Esophagus squamous epithelium (tissue), 5 donors: ENCODE data around the gene PSME3. TPM values are rescaled to one million over a fixed set of nuclear protein-coding genes. Genes with fewer than 3 reads are reported as not detected.

ENCODE experiments used
- DNase-seq: peaks from one replicate; lab custom pipeline; 2025; lab: John Stamatoyannopoulos, UW
- H3K27ac ChIP-seq, 4 donors: fragments of 200-600 bp; sonication (generic); one replicate each; pipeline ENCODE4 v1.5.1; 2016 to 2019; ENCODE audit warnings: mild to moderate bottlenecking in 1 of 4
- H3K27me3 ChIP-seq, 4 donors: fragments of 200-600 bp; sonication (generic); 1 replicate in 3 of 4; 2 replicates in 1 of 4; pipeline versions ENCODE4 v1.5.1 to v1.6.0; 2017 to 2021; ENCODE audit warnings: antibody characterized with exemption in 1 of 4
- H3K36me3 ChIP-seq, 3 donors: fragments of 200-600 bp; sonication (generic); one replicate each; pipeline ENCODE4 v1.5.1; 2016 to 2019
- H3K4me1 ChIP-seq, 3 donors: fragments of 200-600 bp; sonication (generic); one replicate each; pipeline ENCODE4 v1.5.1; 2017 to 2019
- H3K4me3 ChIP-seq, 4 donors: fragments of 200-600 bp; sonication (generic); 1 replicate in 3 of 4; 2 replicates in 1 of 4; pipeline ENCODE4 v1.5.1; 2016 to 2019; ENCODE audit warnings: mild to moderate bottlenecking in 2 of 4, moderate library complexity in 1 of 4
- H3K9me3 ChIP-seq, 3 donors: fragments of 200-600 bp; sonication (generic); one replicate each; pipeline ENCODE4 v1.5.1; 2016 to 2019
- CTCF ChIP-seq, 6 experiments: fragments of 450-650 bp in 4 of 6; fragments of 200-600 bp in 2 of 6; sonication (generic) in 2 of 6; IDR thresholded peaks; one replicate each; pipeline ENCODE4 v1.5.1; 2016 to 2019; ENCODE audit warnings: antibody characterized with exemption in 6 of 6, mild to moderate bottlenecking in 4 of 6, moderate library complexity in 4 of 6
- POLR2A ChIP-seq, 4 donors: fragments of 450-650 bp; IDR thresholded peaks; one replicate each; pipeline ENCODE4 v1.6.1; 2017; ENCODE audit warnings: antibody characterized with exemption in 4 of 4, mild to moderate bottlenecking in 4 of 4, moderate library complexity in 3 of 4
- WGBS, 2 donors: methylation state at CpG; one replicate each; pipeline ENCODE4 v1.1.5; 2018; 5-methylcytosine and 5-hydroxymethylcytosine counted together
- intact Hi-C: fragments of 100-400 bp; cut with DNase I; formaldehyde crosslinking; loops from one replicate; pipeline ENCODE4 v1.15.0; 2022
- total RNA-seq, 4 donors: library from RNA; depleted of rRNA; stranded (reverse); fragments of >200 nt; gene quantifications; one replicate each; pipeline ENCODE4 v1.1.0, GENCODE V29; 2016
- donor health status: DM: yes; HTN: yes; CAD: no.

The PSME3 gene
- total RNA-seq: 100 to 1,000 TPM in 1 of 4 donors, 10 to 100 TPM in 3; 91.0 to 121 (median 93.7) TPM

GRCh38 chr17:42832934-42833766 lies at the start of gene PSME3:
PSME3 (plus strand) TSS chr17:42833397; CDS start chr17:42833632, 235 bp downstream.
- intact Hi-C loops: no loop called here
- peak; percentile 41 for DNase-seq
- TF ChIP-seq CTCF (IDR thresholded peaks at IDR 0.05): peak in 3 of 6 experiments; percentile 4 to 28 (median 22)
- peak in 3 of 4 donors; percentile 83 to 96 (median 93) for TF ChIP-seq POLR2A (IDR thresholded peaks at IDR 0.05)
- Histone ChIP-seq H3K36me3 (peaks cover 0 to 34% (median 17%) of the 10 kb centered on the region in 3 donors), H3K4me3 (peak within 1 kb of the TSS; percentile 91 to 95 (median 94)), H3K27ac (peak within 1 kb of the TSS; percentile 82 to 92 (median 92)), H3K27me3 (no peaks in the 10 kb centered on the region), H3K9me3 (no peaks in the 10 kb centered on the region), H3K4me1 (peaks cover 0 to 31% (median 16%) of the 10 kb centered on the region in 3 donors)
- WGBS, 2 donors: 0 to 1% methylated on average over 25 to 26 of the region's 71 CpGs

DNA sequence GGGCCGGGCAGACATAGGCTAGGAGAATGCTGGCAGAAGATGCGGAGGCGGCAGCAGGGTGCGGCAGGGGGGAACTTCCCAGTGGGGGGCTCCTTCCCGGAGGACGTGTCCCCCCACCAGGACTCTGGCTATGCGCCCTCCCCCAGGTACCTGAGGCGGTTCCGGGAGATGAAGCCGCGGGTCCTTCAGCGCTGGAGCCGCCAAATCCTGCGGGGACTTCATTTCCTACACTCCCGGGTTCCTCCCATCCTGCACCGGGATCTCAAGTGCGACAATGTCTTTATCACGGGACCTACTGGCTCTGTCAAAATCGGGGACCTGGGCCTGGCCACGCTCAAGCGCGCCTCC lies 49.4 kb upstream of the PSME3 start:
- intact Hi-C loops: no loop called here
- H3K27me3 ChIP-seq: peaks cover 0 to 83% (median 19%) of the 10 kb centered on the region in 4 donors
- 20% methylated on average over 4 of the region's 22 CpGs; no CpG with 5 or more reads in 1 of the 2 donors for WGBS, 2 donors
- H3K4me3 ChIP-seq: no peak overlapping the region
- peaks cover 8 to 67% (median 13%) of the 10 kb centered on the region in 3 donors for H3K4me1 ChIP-seq
- H3K36me3 ChIP-seq: peaks cover 0 to 57% (median 8%) of the 10 kb centered on the region in 3 donors
- TF ChIP-seq POLR2A (IDR thresholded peaks at IDR 0.05) (no peak), CTCF (IDR thresholded peaks at IDR 0.05) (no peak)
- no peaks in the 10 kb centered on the region for H3K9me3 ChIP-seq
- no peak overlapping the region for H3K27ac ChIP-seq
- no peak for DNase-seq

- H3K27me3 ChIP-seq: peaks cover 0 to 83% (median 19%) of the 10 kb centered on the region in 4 donors
- H3K27ac ChIP-seq: no peak overlapping the region
- DNase-seq: no peak
- H3K4me3 ChIP-seq: no peak overlapping the region
- intact Hi-C loops: no loop called here
- TF ChIP-seq POLR2A (IDR thresholded peaks at IDR 0.05) (no peak), CTCF (IDR thresholded peaks at IDR 0.05) (no peak)
- WGBS, 2 donors: 46 to 63% methylated on average over 6 to 8 of the region's 25 CpGs
- no peaks in the 10 kb centered on the region for H3K9me3 ChIP-seq
- H3K36me3 ChIP-seq: peaks cover 0 to 56% (median 1%) of the 10 kb centered on the region in 3 donors
- H3K4me1 ChIP-seq: peaks cover 8 to 61% (median 13%) of the 10 kb centered on the region in 3 donors
Observed at GRCh38 chr17:42784409-42784808, 48.8 kb upstream of the PSME3 start.

GRCh38 chr17:42784811-42785592 lies 48.2 kb upstream of the PSME3 start:
- Histone ChIP-seq H3K36me3 (peaks cover 0 to 50% (median 0%) of the 10 kb centered on the region in 3 donors), H3K4me1 (peaks cover 8 to 55% (median 11%) of the 10 kb centered on the region in 3 donors), H3K4me3 (no peak overlapping the region), H3K9me3 (no peaks in the 10 kb centered on the region), H3K27me3 (peaks cover 0 to 83% (median 19%) of the 10 kb centered on the region in 4 donors), H3K27ac (no peak overlapping the region)
- 18 to 35% methylated on average over 32 to 48 of the region's 52 CpGs for WGBS, 2 donors
- no peak for DNase-seq
- no peak for TF ChIP-seq CTCF (IDR thresholded peaks at IDR 0.05)
- TF ChIP-seq POLR2A (IDR thresholded peaks at IDR 0.05): no peak
- intact Hi-C loops: no loop called here
